ENCODE data around the gene CCDC33.
A peak's percentile ranks its signal among the peaks of the same experiment; 100 is the strongest.

Gene CCDC33

DNA sequence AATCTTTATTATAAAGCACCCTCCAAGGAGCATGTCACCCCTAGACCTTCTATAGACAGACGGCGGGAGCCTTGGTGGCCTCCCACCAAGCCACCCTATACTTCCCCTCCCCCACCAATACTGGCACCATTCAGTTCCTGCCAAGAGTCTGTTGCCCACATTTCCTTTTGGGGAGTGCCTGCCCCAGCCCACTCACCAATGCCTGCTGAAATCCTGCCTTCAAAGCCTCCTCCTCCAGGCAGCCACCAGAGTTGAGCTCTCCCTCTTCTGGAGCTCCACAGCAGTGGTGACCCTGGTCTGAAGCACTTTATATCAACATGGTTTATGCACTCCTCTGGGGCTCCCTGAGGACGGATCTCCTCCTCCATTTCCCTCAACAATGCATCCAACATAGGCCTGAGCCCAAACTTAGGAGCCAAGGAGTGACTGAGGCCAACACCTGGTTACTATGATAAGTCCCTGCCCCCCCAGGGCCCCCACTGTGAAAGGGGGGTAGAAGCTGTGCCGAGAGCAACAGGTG lies 8.8 kb downstream of the CCDC33 start:
- H3K4me3 ChIP-seq (ENCODE audit: low read depth, low read length), result no peak overlapping the region
- in situ Hi-C loops (cut with HindIII; ENCODE audit: low sequenced_read_pairs), result no loop called here
- TF ChIP-seq, protein P1, sequence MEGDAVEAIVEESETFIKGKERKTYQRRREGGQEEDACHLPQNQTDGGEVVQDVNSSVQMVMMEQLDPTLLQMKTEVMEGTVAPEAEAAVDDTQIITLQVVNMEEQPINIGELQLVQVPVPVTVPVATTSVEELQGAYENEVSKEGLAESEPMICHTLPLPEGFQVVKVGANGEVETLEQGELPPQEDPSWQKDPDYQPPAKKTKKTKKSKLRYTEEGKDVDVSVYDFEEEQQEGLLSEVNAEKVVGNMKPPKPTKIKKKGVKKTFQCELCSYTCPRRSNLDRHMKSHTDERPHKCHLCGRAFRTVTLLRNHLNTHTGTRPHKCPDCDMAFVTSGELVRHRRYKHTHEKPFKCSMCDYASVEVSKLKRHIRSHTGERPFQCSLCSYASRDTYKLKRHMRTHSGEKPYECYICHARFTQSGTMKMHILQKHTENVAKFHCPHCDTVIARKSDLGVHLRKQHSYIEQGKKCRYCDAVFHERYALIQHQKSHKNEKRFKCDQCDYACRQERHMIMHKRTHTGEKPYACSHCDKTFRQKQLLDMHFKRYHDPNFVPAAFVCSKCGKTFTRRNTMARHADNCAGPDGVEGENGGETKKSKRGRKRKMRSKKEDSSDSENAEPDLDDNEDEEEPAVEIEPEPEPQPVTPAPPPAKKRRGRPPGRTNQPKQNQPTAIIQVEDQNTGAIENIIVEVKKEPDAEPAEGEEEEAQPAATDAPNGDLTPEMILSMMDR (IDR thresholded peaks at IDR 0.05; ENCODE audit: low read depth, low read length), result no peak
- DNase-seq (ENCODE audit: low read depth, low spot score), result no peak

DNA sequence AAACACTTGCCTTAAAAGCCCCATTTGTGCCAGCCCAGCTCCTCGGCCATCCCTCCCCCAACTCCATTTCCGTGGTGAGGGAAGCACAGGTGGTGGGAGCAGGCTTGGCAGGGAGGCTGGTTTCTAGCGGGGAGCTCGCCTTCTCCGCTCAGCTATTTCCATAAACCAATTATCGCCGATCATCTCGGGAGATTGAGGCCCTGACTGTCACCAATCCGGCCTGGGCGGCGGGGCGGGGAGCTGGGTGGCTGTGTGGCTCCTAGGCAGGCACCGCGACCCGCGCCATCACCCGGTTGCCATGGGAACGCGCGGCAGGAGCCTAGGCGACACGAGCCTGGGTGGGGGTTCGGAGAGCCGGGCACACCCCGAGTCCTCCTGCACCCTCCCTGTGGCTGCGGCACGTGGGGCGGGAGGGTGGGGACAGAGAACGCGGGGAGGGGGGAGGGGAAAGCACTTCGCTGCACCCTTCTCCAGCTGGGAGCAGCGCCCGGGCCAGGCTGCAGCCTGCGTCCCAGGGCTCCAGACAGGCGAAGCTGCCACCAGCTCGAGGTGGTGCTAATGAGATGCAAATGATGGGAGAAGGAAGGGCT lies 9.3 kb downstream of the CCDC33 start:
- no peak for DNase-seq (ENCODE audit: low read depth, low spot score)
- no peak overlapping the region for H3K4me3 ChIP-seq (ENCODE audit: low read depth, low read length)
- in situ Hi-C loops (cut with HindIII; ENCODE audit: low sequenced_read_pairs), result no loop called here
- TF ChIP-seq, protein P1 (IDR thresholded peaks at IDR 0.05; ENCODE audit: low read depth, low read length), result no peak

DNA sequence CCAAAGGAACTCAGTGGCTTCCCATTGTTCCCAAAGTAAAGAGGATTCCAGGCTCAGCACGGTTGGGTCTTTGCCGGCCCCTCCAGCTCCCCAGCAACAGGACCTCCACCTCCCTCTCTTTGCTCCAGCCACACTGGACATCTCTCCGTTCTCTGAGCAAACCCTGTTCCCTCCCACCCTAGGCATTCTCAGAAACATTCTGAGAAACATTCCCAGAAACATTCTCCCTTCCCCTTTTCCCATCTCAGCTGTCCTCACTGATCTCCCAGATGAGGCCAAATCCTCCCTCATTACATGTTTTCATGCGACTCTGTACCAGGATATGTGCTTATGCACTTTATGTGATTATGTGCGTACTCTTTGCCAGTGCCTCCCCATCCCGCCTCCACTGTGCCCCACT lies 14.1 kb downstream of the CCDC33 start:
- TF ChIP-seq, protein P1 (IDR thresholded peaks at IDR 0.05; ENCODE audit: low read depth, low read length), result no peak
- in situ Hi-C loops (cut with HindIII; ENCODE audit: low sequenced_read_pairs), result no loop called here
- H3K4me3 ChIP-seq (ENCODE audit: low read depth, low read length), result no peak overlapping the region
- no peak for DNase-seq (ENCODE audit: low read depth, low spot score)

DNA sequence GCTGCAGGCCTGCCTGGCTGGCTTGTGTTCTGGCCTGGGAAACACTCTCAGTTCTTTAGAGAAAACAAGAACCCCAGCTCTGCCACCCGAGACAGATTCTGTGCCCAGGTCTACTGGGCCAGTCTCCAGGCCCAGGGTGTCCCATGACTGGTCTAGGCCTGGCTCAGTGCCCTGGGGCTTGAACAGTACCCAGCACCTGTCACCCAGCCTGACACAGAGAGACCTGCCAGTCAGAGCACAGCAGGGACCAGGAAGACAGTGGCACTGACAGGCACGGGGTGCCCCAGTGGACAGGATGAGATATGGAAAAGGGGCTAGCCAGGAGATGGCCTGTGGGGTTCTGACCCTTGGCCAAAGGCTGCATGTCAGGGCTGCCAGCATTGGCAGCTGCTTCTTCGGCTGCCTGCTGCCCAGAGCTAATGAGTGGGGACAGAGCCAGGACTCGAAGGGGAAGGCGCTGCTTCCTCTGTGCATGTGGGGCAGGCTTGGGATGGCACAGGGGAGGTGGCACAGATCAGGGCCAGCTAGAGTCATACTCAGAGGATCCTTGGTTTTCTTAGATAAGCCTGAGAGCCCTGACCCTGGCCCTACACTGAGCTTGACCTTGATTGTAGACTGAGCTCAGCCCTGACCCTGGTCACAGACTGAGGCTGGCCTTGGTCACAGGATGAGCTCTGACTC lies 15.1 kb downstream of the CCDC33 start:
- H3K4me3 ChIP-seq (ENCODE audit: low read depth, low read length), result no peak overlapping the region
- no peak for DNase-seq (ENCODE audit: low read depth, low spot score)
- TF ChIP-seq, protein P1 (IDR thresholded peaks at IDR 0.05; ENCODE audit: low read depth, low read length), result no peak
- in situ Hi-C loops (cut with HindIII; ENCODE audit: low sequenced_read_pairs), result no loop called here

DNA sequence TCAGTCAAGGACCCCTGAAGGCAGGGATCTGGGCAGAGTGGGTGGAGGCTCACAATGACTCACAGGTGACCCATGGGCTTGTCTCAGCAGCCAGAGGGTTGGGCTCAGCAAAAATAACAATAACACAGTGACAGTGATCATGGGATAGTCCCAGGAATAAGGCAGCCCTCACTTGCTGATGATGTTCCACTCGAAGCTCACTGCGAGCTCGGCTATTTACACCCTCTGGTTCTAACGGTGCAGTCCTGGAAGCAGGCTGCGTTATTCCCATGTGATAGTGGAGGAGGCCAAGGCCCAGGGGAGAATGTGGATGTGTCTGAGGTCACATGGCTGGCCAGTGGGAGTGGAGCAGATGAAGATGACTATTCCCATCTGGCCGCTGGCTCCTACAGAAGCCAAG lies 16.2 kb downstream of the CCDC33 start:
- in situ Hi-C loops (cut with HindIII; ENCODE audit: low sequenced_read_pairs), result no loop called here
- TF ChIP-seq, protein P1 (IDR thresholded peaks at IDR 0.05; ENCODE audit: low read depth, low read length), result no peak
- H3K4me3 ChIP-seq (ENCODE audit: low read depth, low read length), result no peak overlapping the region
- DNase-seq (ENCODE audit: low read depth, low spot score), result no peak

DNA sequence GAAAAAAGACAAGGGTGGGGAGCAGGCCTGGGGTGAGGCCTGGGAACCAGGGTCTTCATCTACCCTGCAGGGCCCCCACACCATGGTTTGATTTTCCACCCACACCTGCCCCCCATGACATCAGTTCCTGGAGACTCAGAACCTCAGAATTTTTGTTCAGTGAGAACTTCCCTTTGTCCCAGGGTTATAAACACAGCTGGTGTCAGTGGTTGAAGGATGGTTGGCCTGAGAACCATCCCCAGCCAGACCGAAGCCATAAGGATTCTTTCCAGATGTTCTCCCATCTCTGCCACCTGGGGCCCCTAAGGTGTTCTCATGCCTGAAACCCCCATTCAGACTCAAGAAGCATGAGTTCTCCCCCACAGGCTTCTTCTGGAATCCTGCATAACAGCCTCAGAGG lies 16.6 kb downstream of the CCDC33 start:
- in situ Hi-C loops (cut with HindIII; ENCODE audit: low sequenced_read_pairs), result no loop called here
- TF ChIP-seq, protein P1 (IDR thresholded peaks at IDR 0.05; ENCODE audit: low read depth, low read length), result no peak
- H3K4me3 ChIP-seq (ENCODE audit: low read depth, low read length), result no peak overlapping the region
- DNase-seq (ENCODE audit: low read depth, low spot score), result peak; percentile 37
